ENCODE data around the gene PRKN.

The PRKN gene

GRCh38 chr6:162178266-162178665, 549.3 kb downstream of the PRKN start:
- Histone ChIP-seq H3K4me3 (ENCODE audit: low read length in 2 of 2) (no peak overlapping the region), H3K9ac (ENCODE audit: low read length in 2 of 2) (no peak overlapping the region), H3K9me3 (ENCODE audit: control insufficient read depth in 2 of 2, low read length in 2 of 2) (no peaks in the 10 kb centered on the region), H3K27me3 (ENCODE audit: control insufficient read depth in 1 of 2, insufficient read depth in 2 of 2, low read length in 2 of 2) (no peaks in the 10 kb centered on the region), H3K27ac (ENCODE audit: low read length) (no peak overlapping the region), H3K4me1 (ENCODE audit: control insufficient read depth, insufficient read depth, low read length) (no peaks in the 10 kb centered on the region), H3K36me3 (ENCODE audit: control insufficient read depth in 2 of 2, insufficient read depth in 2 of 2, low read length in 2 of 2) (no peaks in the 10 kb centered on the region)

- Histone ChIP-seq H3K4me3 (ENCODE audit: low read length in 2 of 2) (no peak overlapping the region), H3K4me1 (ENCODE audit: control insufficient read depth, insufficient read depth, low read length) (no peaks in the 10 kb centered on the region), H3K27me3 (ENCODE audit: control insufficient read depth in 1 of 2, insufficient read depth in 2 of 2, low read length in 2 of 2) (no peaks in the 10 kb centered on the region), H3K9ac (ENCODE audit: low read length in 2 of 2) (no peak overlapping the region), H3K36me3 (ENCODE audit: control insufficient read depth in 2 of 2, insufficient read depth in 2 of 2, low read length in 2 of 2) (no peaks in the 10 kb centered on the region), H3K9me3 (ENCODE audit: control insufficient read depth in 2 of 2, low read length in 2 of 2) (no peaks in the 10 kb centered on the region), H3K27ac (ENCODE audit: low read length) (no peak overlapping the region)
Measured at GRCh38 chr6:162177746-162178145, 549.8 kb downstream of the PRKN start.

- Histone ChIP-seq H3K9ac (ENCODE audit: low read length in 2 of 2) (no peak overlapping the region), H3K9me3 (ENCODE audit: control insufficient read depth in 2 of 2, low read length in 2 of 2) (no peaks in the 10 kb centered on the region), H3K27ac (ENCODE audit: low read length) (no peak overlapping the region), H3K4me3 (ENCODE audit: low read length in 2 of 2) (no peak overlapping the region), H3K36me3 (ENCODE audit: control insufficient read depth in 2 of 2, insufficient read depth in 2 of 2, low read length in 2 of 2) (no peaks in the 10 kb centered on the region), H3K4me1 (ENCODE audit: control insufficient read depth, insufficient read depth, low read length) (no peaks in the 10 kb centered on the region), H3K27me3 (ENCODE audit: control insufficient read depth in 1 of 2, insufficient read depth in 2 of 2, low read length in 2 of 2) (no peaks in the 10 kb centered on the region)
Measured at GRCh38 chr6:162173466-162173865, 554.1 kb downstream of the PRKN start.

GRCh38 chr6:162165479-162165878, 562.1 kb downstream of the PRKN start:
- Histone ChIP-seq H3K9me3 (ENCODE audit: control insufficient read depth in 2 of 2, low read length in 2 of 2) (no peaks in the 10 kb centered on the region), H3K9ac (ENCODE audit: low read length in 2 of 2) (no peak overlapping the region), H3K27me3 (ENCODE audit: control insufficient read depth in 1 of 2, insufficient read depth in 2 of 2, low read length in 2 of 2) (no peaks in the 10 kb centered on the region), H3K36me3 (ENCODE audit: control insufficient read depth in 2 of 2, insufficient read depth in 2 of 2, low read length in 2 of 2) (no peaks in the 10 kb centered on the region), H3K4me1 (ENCODE audit: control insufficient read depth, insufficient read depth, low read length) (no peaks in the 10 kb centered on the region), H3K27ac (ENCODE audit: low read length) (no peak overlapping the region), H3K4me3 (ENCODE audit: low read length in 2 of 2) (no peak overlapping the region)

- Histone ChIP-seq H3K9me3 (ENCODE audit: control insufficient read depth in 2 of 2, low read length in 2 of 2) (no peaks in the 10 kb centered on the region), H3K27ac (ENCODE audit: low read length) (no peak overlapping the region), H3K9ac (ENCODE audit: low read length in 2 of 2) (no peak overlapping the region), H3K4me1 (ENCODE audit: control insufficient read depth, insufficient read depth, low read length) (no peaks in the 10 kb centered on the region), H3K27me3 (ENCODE audit: control insufficient read depth in 1 of 2, insufficient read depth in 2 of 2, low read length in 2 of 2) (no peaks in the 10 kb centered on the region), H3K4me3 (ENCODE audit: low read length in 2 of 2) (no peak overlapping the region), H3K36me3 (ENCODE audit: control insufficient read depth in 2 of 2, insufficient read depth in 2 of 2, low read length in 2 of 2) (no peaks in the 10 kb centered on the region)
Measured at GRCh38 chr6:162157167-162157870, 570.2 kb downstream of the PRKN start.

GRCh38 chr6:162156146-162156545, 571.4 kb downstream of the PRKN start:
- no peaks in the 10 kb centered on the region for H3K4me1 ChIP-seq (ENCODE audit: control insufficient read depth, insufficient read depth, low read length)
- no peaks in the 10 kb centered on the region for H3K9me3 ChIP-seq (ENCODE audit: control insufficient read depth in 2 of 2, low read length in 2 of 2)
- H3K27me3 ChIP-seq (ENCODE audit: control insufficient read depth in 1 of 2, insufficient read depth in 2 of 2, low read length in 2 of 2): no peaks in the 10 kb centered on the region
- H3K9ac ChIP-seq (ENCODE audit: low read length in 2 of 2): no peak overlapping the region
- H3K27ac ChIP-seq (ENCODE audit: low read length): no peak overlapping the region
- no peak overlapping the region for H3K4me3 ChIP-seq (ENCODE audit: low read length in 2 of 2)
- H3K36me3 ChIP-seq (ENCODE audit: control insufficient read depth in 2 of 2, insufficient read depth in 2 of 2, low read length in 2 of 2): no peaks in the 10 kb centered on the region

- no peak overlapping the region for H3K27ac ChIP-seq (ENCODE audit: low read length)
- no peaks in the 10 kb centered on the region for H3K27me3 ChIP-seq (ENCODE audit: control insufficient read depth in 1 of 2, insufficient read depth in 2 of 2, low read length in 2 of 2)
- H3K9me3 ChIP-seq (ENCODE audit: control insufficient read depth in 2 of 2, low read length in 2 of 2): no peaks in the 10 kb centered on the region
- no peak overlapping the region for H3K9ac ChIP-seq (ENCODE audit: low read length in 2 of 2)
- H3K36me3 ChIP-seq (ENCODE audit: control insufficient read depth in 2 of 2, insufficient read depth in 2 of 2, low read length in 2 of 2): no peaks in the 10 kb centered on the region
- no peak overlapping the region for H3K4me3 ChIP-seq (ENCODE audit: low read length in 2 of 2)
- no peaks in the 10 kb centered on the region for H3K4me1 ChIP-seq (ENCODE audit: control insufficient read depth, insufficient read depth, low read length)
Measured at GRCh38 chr6:162154930-162155329, 572.6 kb downstream of the PRKN start.

GRCh38 chr6:162154001-162154400, 573.6 kb downstream of the PRKN start:
- Histone ChIP-seq H3K36me3 (ENCODE audit: control insufficient read depth in 2 of 2, insufficient read depth in 2 of 2, low read length in 2 of 2) (no peaks in the 10 kb centered on the region), H3K27ac (ENCODE audit: low read length) (no peak overlapping the region), H3K9ac (ENCODE audit: low read length in 2 of 2) (no peak overlapping the region), H3K27me3 (ENCODE audit: control insufficient read depth in 1 of 2, insufficient read depth in 2 of 2, low read length in 2 of 2) (no peaks in the 10 kb centered on the region), H3K4me1 (ENCODE audit: control insufficient read depth, insufficient read depth, low read length) (no peaks in the 10 kb centered on the region), H3K4me3 (ENCODE audit: low read length in 2 of 2) (no peak overlapping the region), H3K9me3 (ENCODE audit: control insufficient read depth in 2 of 2, low read length in 2 of 2) (no peaks in the 10 kb centered on the region)

- H3K9ac ChIP-seq (ENCODE audit: low read length in 2 of 2): no peak overlapping the region
- no peaks in the 10 kb centered on the region for H3K36me3 ChIP-seq (ENCODE audit: control insufficient read depth in 2 of 2, insufficient read depth in 2 of 2, low read length in 2 of 2)
- H3K4me1 ChIP-seq (ENCODE audit: control insufficient read depth, insufficient read depth, low read length): no peaks in the 10 kb centered on the region
- H3K4me3 ChIP-seq (ENCODE audit: low read length in 2 of 2): no peak overlapping the region
- H3K9me3 ChIP-seq (ENCODE audit: control insufficient read depth in 2 of 2, low read length in 2 of 2): no peaks in the 10 kb centered on the region
- no peaks in the 10 kb centered on the region for H3K27me3 ChIP-seq (ENCODE audit: control insufficient read depth in 1 of 2, insufficient read depth in 2 of 2, low read length in 2 of 2)
- H3K27ac ChIP-seq (ENCODE audit: low read length): no peak overlapping the region
Measured at GRCh38 chr6:162153120-162153519, 574.4 kb downstream of the PRKN start.

- Histone ChIP-seq H3K4me3 (ENCODE audit: low read length in 2 of 2) (no peak overlapping the region), H3K9me3 (ENCODE audit: control insufficient read depth in 2 of 2, low read length in 2 of 2) (no peaks in the 10 kb centered on the region), H3K9ac (ENCODE audit: low read length in 2 of 2) (no peak overlapping the region), H3K36me3 (ENCODE audit: control insufficient read depth in 2 of 2, insufficient read depth in 2 of 2, low read length in 2 of 2) (no peaks in the 10 kb centered on the region), H3K27ac (ENCODE audit: low read length) (no peak overlapping the region), H3K4me1 (ENCODE audit: control insufficient read depth, insufficient read depth, low read length) (no peaks in the 10 kb centered on the region), H3K27me3 (ENCODE audit: control insufficient read depth in 1 of 2, insufficient read depth in 2 of 2, low read length in 2 of 2) (no peaks in the 10 kb centered on the region)
Measured at GRCh38 chr6:162151021-162151665, 576.4 kb downstream of the PRKN start.

GRCh38 chr6:162150295-162150694, 577.3 kb downstream of the PRKN start:
- no peaks in the 10 kb centered on the region for H3K27me3 ChIP-seq (ENCODE audit: control insufficient read depth in 1 of 2, insufficient read depth in 2 of 2, low read length in 2 of 2)
- H3K9me3 ChIP-seq (ENCODE audit: control insufficient read depth in 2 of 2, low read length in 2 of 2): no peaks in the 10 kb centered on the region
- no peaks in the 10 kb centered on the region for H3K4me1 ChIP-seq (ENCODE audit: control insufficient read depth, insufficient read depth, low read length)
- H3K9ac ChIP-seq (ENCODE audit: low read length in 2 of 2): no peak overlapping the region
- H3K36me3 ChIP-seq (ENCODE audit: control insufficient read depth in 2 of 2, insufficient read depth in 2 of 2, low read length in 2 of 2): no peaks in the 10 kb centered on the region
- no peak overlapping the region for H3K4me3 ChIP-seq (ENCODE audit: low read length in 2 of 2)
- no peak overlapping the region for H3K27ac ChIP-seq (ENCODE audit: low read length)
